Testis (tissue), 3 donors: ENCODE results near the gene EEA1. TPM values are rescaled to one million over a fixed set of nuclear protein-coding genes. Genes with fewer than 3 reads are reported as not detected.

Experiments
- DNase-seq: peaks from one replicate; pipeline ENCODE4 v3.0.0-alpha.2; 2019
- H3K27ac ChIP-seq, 2 donors: fragments of 200-600 bp; sonication (generic); one replicate each; pipeline ENCODE4 v1.5.1; 2019
- H3K27me3 ChIP-seq: fragments of 200-600 bp; sonication (generic); one replicate; pipeline ENCODE4 v1.5.1; 2019
- H3K36me3 ChIP-seq: fragments of 200-600 bp; sonication (generic); one replicate; pipeline ENCODE4 v1.5.1; 2017; ENCODE audit warnings: low read depth; ENCODE audit errors: missing control alignments
- H3K4me1 ChIP-seq: fragments of 200-600 bp; sonication (generic); one replicate; pipeline ENCODE4 v1.5.1; 2019
- H3K4me3 ChIP-seq, 2 donors: fragments of 200-600 bp; sonication (generic); one replicate each; pipeline ENCODE4 v1.5.1; 2017 to 2019
- H3K9me3 ChIP-seq: fragments of 200-600 bp; sonication (generic); one replicate; pipeline ENCODE4 v1.5.1; 2017
- CTCF ChIP-seq, 3 experiments: fragments of 450-650 bp in 2 of 3; fragments of 200-600 bp in 1 of 3; sonication (generic) in 1 of 3; IDR thresholded peaks; one replicate each; pipeline ENCODE4 v1.5.1; 2016 to 2019; ENCODE audit warnings: antibody characterized with exemption in 3 of 3, mild to moderate bottlenecking in 2 of 3, moderate library complexity in 1 of 3
- POLR2A ChIP-seq: fragments of 450-650 bp; IDR thresholded peaks from one replicate; pipeline ENCODE4 v1.6.1; 2017; ENCODE audit warnings: antibody characterized with exemption, mild to moderate bottlenecking, moderate library complexity
- WGBS, 2 donors: methylation state at CpG; one replicate each; pipeline ENCODE4 v1.1.5; 2018; 5-methylcytosine and 5-hydroxymethylcytosine counted together
- intact Hi-C: fragments of 100-400 bp; cut with DNase I; formaldehyde crosslinking; loops from one replicate; pipeline ENCODE4 v1.15.1; 2023; ENCODE audit warnings: low total_unique reads
- polyA plus RNA-seq: library from polyadenylated mRNA; stranded (reverse); fragments of 350-450 nt; fragmentation: Illumina TruSeq; extraction: RNeasy Lipid Tissue Mini Kit (QIAGEN cat#74804); gene quantifications from one replicate; pipeline ENCODE4 v1.2.3, GENCODE V29; 2014; ENCODE audit warnings: low read depth, low replicate concordance; ENCODE audit not compliant: insufficient read depth
- total RNA-seq, 2 donors: library from RNA; depleted of rRNA; stranded (reverse); fragments of >200 nt; gene quantifications; one replicate each; pipeline ENCODE4 v1.2.3, GENCODE V29; 2016

The EEA1 gene
- total and polyA plus RNA-seq, 3 donors from 2014 or later, result 1.8 to 14.9 (median 14.3) TPM

GRCh38 chr12:92929983-92930382 lies 888 bp upstream of the EEA1 start:
- H3K4me3 ChIP-seq, result peak overlapping the region; percentile 90 to 92
- TF ChIP-seq POLR2A (no peak), CTCF (IDR thresholded peaks at IDR 0.05) (no peak)
- no peaks in the 10 kb centered on the region for H3K27me3 ChIP-seq
- H3K9me3 ChIP-seq, result no peaks in the 10 kb centered on the region
- H3K36me3 ChIP-seq, result no peaks in the 10 kb centered on the region
- intact Hi-C loops, result loop anchor here (5.0 kb wide), 1 partner anchor 757 kb away; no protein-coding TSS in a partner anchor
- peak overlapping the region; percentile 90 to 98 for H3K27ac ChIP-seq
- peaks cover 20% of the 10 kb centered on the region for H3K4me1 ChIP-seq
- DNase-seq, result no peak
- 3 to 8% methylated on average over 9 of the region's 9 CpGs for WGBS, 2 donors

DNA sequence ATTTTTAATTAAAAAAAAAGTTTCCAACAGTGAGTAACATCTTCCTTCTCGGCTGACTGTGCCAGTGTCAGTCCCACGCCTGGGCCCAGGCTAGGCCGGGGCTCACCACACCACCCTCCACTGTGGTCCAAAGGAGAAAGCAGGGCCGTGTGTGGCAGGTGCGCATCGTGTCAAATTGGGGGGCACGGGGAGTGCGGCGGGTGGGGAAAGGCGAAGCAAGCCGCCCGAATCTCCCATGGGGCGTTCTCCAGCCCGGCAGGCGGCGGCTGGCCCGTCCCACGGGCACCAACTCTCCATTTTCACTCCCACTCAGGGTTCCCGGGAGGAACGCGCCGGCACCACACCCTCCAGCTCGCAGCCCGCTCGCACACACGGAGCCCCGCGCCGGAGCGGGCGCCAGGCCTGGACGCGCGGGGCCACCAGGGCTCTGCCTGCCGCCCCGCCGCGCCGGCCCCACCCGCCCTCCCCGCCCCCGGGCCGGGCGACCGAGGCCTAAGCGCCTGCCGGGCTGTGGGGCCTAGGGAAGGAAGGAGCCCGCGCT lies 604 bp downstream of the EEA1 start:
- Histone ChIP-seq H3K27me3 (no peaks in the 10 kb centered on the region), H3K9me3 (no peaks in the 10 kb centered on the region), H3K36me3 (no peaks in the 10 kb centered on the region), H3K27ac (peak overlapping the region; percentile 97 to 98), H3K4me3 (peak overlapping the region; percentile 90 to 92), H3K4me1 (peaks cover 20% of the 10 kb centered on the region)
- intact Hi-C loops, result loop anchor here (5.0 kb wide), 1 partner anchor 759 kb away; no protein-coding TSS in a partner anchor
- peak; percentile 32 for DNase-seq
- WGBS, 2 donors, result 0 to 1% methylated on average over 13 to 49 of the region's 49 CpGs
- TF ChIP-seq CTCF (IDR thresholded peaks at IDR 0.05) (no peak), POLR2A (no peak)

GRCh38 chr12:92927436-92928281 lies 1.4 kb downstream of the EEA1 start:
- Histone ChIP-seq H3K9me3 (no peaks in the 10 kb centered on the region), H3K27me3 (no peaks in the 10 kb centered on the region), H3K4me1 (peaks cover 20% of the 10 kb centered on the region), H3K4me3 (peak overlapping the region; percentile 90 to 92), H3K36me3 (no peaks in the 10 kb centered on the region), H3K27ac (peak overlapping the region; percentile 97 to 98)
- DNase-seq, result no peak
- intact Hi-C loops, result loop anchor here (5.0 kb wide), 1 partner anchor 760 kb away; no protein-coding TSS in a partner anchor
- 10 to 18% methylated on average over 7 of the region's 7 CpGs for WGBS, 2 donors
- no peak for TF ChIP-seq CTCF (IDR thresholded peaks at IDR 0.05)
- TF ChIP-seq POLR2A, result no peak

- Histone ChIP-seq H3K27me3 (no peaks in the 10 kb centered on the region), H3K4me1 (peaks cover 20% of the 10 kb centered on the region), H3K4me3 (no peak overlapping the region), H3K27ac (no peak overlapping the region), H3K36me3 (no peaks in the 10 kb centered on the region), H3K9me3 (no peaks in the 10 kb centered on the region)
- intact Hi-C loops, result loop anchor here (5.0 kb wide), 1 partner anchor 760 kb away; no protein-coding TSS in a partner anchor
- 14 to 17% methylated on average over 4 of the region's 4 CpGs for WGBS, 2 donors
- no peak for DNase-seq
- TF ChIP-seq POLR2A (no peak), CTCF (IDR thresholded peaks at IDR 0.05) (no peak)
These were observed 2.0 kb downstream of the EEA1 start for GRCh38 chr12:92927055-92927435.
